GM18951 (cell line): Measurements from ENCODE around the gene BDH1.
A peak's percentile ranks its signal among the peaks of the same experiment; 100 is the strongest.
"Not testable (repeated sequence)": the region's sequence is repeated elsewhere in the genome, so short reads cannot be mapped to it uniquely, and the experiment has no call there.

Experiments used
- POLR2A ChIP-seq: IDR thresholded peaks from 4 replicates; pipeline ENCODE4 v1.6.1; 2011; ENCODE audit warnings: mild to moderate bottlenecking; ENCODE audit not compliant: insufficient read length, insufficient read depth; ENCODE audit errors: extremely low read depth
- in situ Hi-C: fragments of 300-500 bp; cut with MboI; formaldehyde crosslinking; loops from one replicate; pipeline ENCODE4 v1.12.0; 2022; ENCODE audit warnings: low sequenced_read_pairs, mixed read lengths, inconsistent platforms; ENCODE audit not compliant: unreplicated experiment

The BDH1 gene

GRCh38 chr3:197573048-197573767, 17.4 kb upstream of the BDH1 start:
- in situ Hi-C loops, result no loop called here
- no peak for TF ChIP-seq POLR2A

- in situ Hi-C loops, result not testable (repeated sequence)
Observed at GRCh38 chr3:197571880-197572172, 16.1 kb upstream of the BDH1 start.

GRCh38 chr3:197571074-197571879, 15.5 kb upstream of the BDH1 start:
- in situ Hi-C loops, result not testable (repeated sequence)

- in situ Hi-C loops, result not testable (repeated sequence)
Observed at GRCh38 chr3:197569433-197569832, 13.7 kb upstream of the BDH1 start.

- TF ChIP-seq POLR2A, result no peak
- in situ Hi-C loops, result no loop called here
Observed at GRCh38 chr3:197567904-197568681, 12.3 kb upstream of the BDH1 start.

GRCh38 chr3:197566155-197566554, 10.4 kb upstream of the BDH1 start:
- in situ Hi-C loops, result not testable (repeated sequence)

GRCh38 chr3:197564097-197564843, 8.5 kb upstream of the BDH1 start:
- TF ChIP-seq POLR2A, result no peak
- in situ Hi-C loops, result no loop called here

GRCh38 chr3:197562398-197563251, 6.9 kb upstream of the BDH1 start:
- in situ Hi-C loops, result no loop called here
- no peak for TF ChIP-seq POLR2A

- no peak for TF ChIP-seq POLR2A
- in situ Hi-C loops, result no loop called here
Observed at GRCh38 chr3:197561926-197562325, 6.2 kb upstream of the BDH1 start.

GRCh38 chr3:197559651-197560050, 3.9 kb upstream of the BDH1 start:
- in situ Hi-C loops, result no loop called here
- TF ChIP-seq POLR2A, result no peak

GRCh38 chr3:197554562-197555280, 1.0 kb downstream of the BDH1 start:
- in situ Hi-C loops, result no loop called here
- TF ChIP-seq POLR2A, result peak; percentile 82

- in situ Hi-C loops, result no loop called here
- no peak for TF ChIP-seq POLR2A
Observed at GRCh38 chr3:197554196-197554561, 1.6 kb downstream of the BDH1 start.

- no peak for TF ChIP-seq POLR2A
- in situ Hi-C loops, result no loop called here
Observed at GRCh38 chr3:197552198-197552597, 3.6 kb downstream of the BDH1 start.
